Panc1 (cell line): ENCODE data around the gene LINGO3. TPM values are rescaled to one million over a fixed set of nuclear protein-coding genes. Genes with fewer than 3 reads are reported as not detected.

Experiments
- ATAC-seq: fragments of 200-7000 bp; cut with Tn5 transposase; 2 replicates; pipeline ENCODE4 v1.9.1; 2020; ENCODE audit warnings: mild to moderate bottlenecking, moderate library complexity
- BruUV-seq: library from RNA; stranded (reverse); fragments of 400-500 nt; replicated peaks from 2 replicates; lab custom pipeline; 2021; lab: Mats Ljungman, UMichigan
- CTCF ChIA-PET: fragments of 300-600 bp; sonication (Branson Sonifier 250); formaldehyde crosslinking; loops from one replicate; lab custom pipeline; 2022; ENCODE audit warnings: antibody characterized with exemption; lab: Charles Lee
- POLR2A ChIA-PET: fragments of 300-600 bp; sonication (Branson Sonifier 250); formaldehyde crosslinking; loops from one replicate; lab custom pipeline; 2022; ENCODE audit warnings: antibody characterized with exemption; lab: Charles Lee
- DNase-seq: peaks from one replicate; pipeline ENCODE4 v3.0.0-alpha.2; 2010; ENCODE audit warnings: low read depth, low spot score
- H3K27ac ChIP-seq: 2 replicates; pipeline ENCODE4 v1.5.1; 2011; ENCODE audit warnings: mild to moderate bottlenecking, low read length, inconsistent platforms
- H3K27me3 ChIP-seq: fragments of 200-500 bp; sonication (Bioruptor generic); 2 replicates; pipeline ENCODE4 v1.6.0; 2014; ENCODE audit warnings: low read length, inconsistent platforms; ENCODE audit not compliant: control insufficient read depth, insufficient read depth
- H3K36me3 ChIP-seq: fragments of 200-500 bp; sonication (Bioruptor generic); 2 replicates; pipeline ENCODE4 v1.5.1; 2014; ENCODE audit warnings: inconsistent platforms, mild to moderate bottlenecking, low read length, moderate library complexity; ENCODE audit not compliant: control insufficient read depth, insufficient read depth
- H3K4me1 ChIP-seq: 2 replicates; pipeline ENCODE4 v1.5.1; 2011; ENCODE audit warnings: inconsistent platforms, mild to moderate bottlenecking, low read length, moderate library complexity; ENCODE audit not compliant: control insufficient read depth, insufficient read depth
- H3K4me3 ChIP-seq, 2 experiments: 2 replicates each; pipeline ENCODE4 v1.5.1; 2011 to 2012; ENCODE audit warnings: low read depth in 2 of 2, low read length in 2 of 2, mild to moderate bottlenecking in 2 of 2, inconsistent platforms in 1 of 2, moderate library complexity in 1 of 2
- H3K9me3 ChIP-seq: fragments of 200-500 bp; sonication (Bioruptor generic); 2 replicates; pipeline ENCODE4 v1.5.1; 2014; ENCODE audit warnings: low read depth, mild to moderate bottlenecking, inconsistent platforms, low read length, moderate library complexity; ENCODE audit not compliant: control insufficient read depth, insufficient read depth
- POLR2AphosphoS5 ChIP-seq: IDR thresholded peaks from 2 replicates; pipeline ENCODE4 v1.6.1; 2012; ENCODE audit warnings: mild to moderate bottlenecking, low read depth, low read length, moderate library complexity
- SIN3A ChIP-seq: IDR thresholded peaks from 2 replicates; pipeline ENCODE4 v1.6.1; 2012; ENCODE audit warnings: low read depth, mild to moderate bottlenecking, low read length, moderate library complexity, borderline replicate concordance; ENCODE audit not compliant: insufficient read depth
- TCF7L2 ChIP-seq: IDR thresholded peaks from 2 replicates; pipeline ENCODE4 v1.6.1; 2011; ENCODE audit warnings: mild to moderate bottlenecking, low read depth, low read length, inconsistent platforms
- in situ Hi-C: cut with HindIII; loops from 2 replicates; pipeline ENCODE4 v1.10.0; 2016; ENCODE audit warnings: low sequenced_read_pairs, low pct_unique_long_range_greater_than_20kb
- intact Hi-C: fragments of 100-400 bp; cut with micrococcal nuclease; formaldehyde crosslinking; loops from one replicate; pipeline ENCODE4 v1.10.0; 2022; ENCODE audit not compliant: unreplicated experiment
- total RNA-seq: library from RNA; stranded (reverse); gene quantifications from one replicate; pipeline ENCODE4 v1.2.1, GENCODE V29; 2021; ENCODE audit not compliant: unreplicated experiment
- TF ChIP-seq, protein P1 (sequence below): fragments of 450-650 bp; IDR thresholded peaks from 2 replicates; pipeline ENCODE4 v1.5.1; 2017; ENCODE audit warnings: mild to moderate bottlenecking
- TF ChIP-seq, protein P2 (sequence below), 2 experiments: IDR thresholded peaks; 2 replicates each; pipeline ENCODE4 v1.6.1; 2011 to 2012; ENCODE audit warnings: low read depth in 2 of 2, control low read depth in 1 of 2, low read length in 1 of 2, mild to moderate bottlenecking in 1 of 2, moderate library complexity in 1 of 2; ENCODE audit not compliant: insufficient read depth in 1 of 2

LINGO3 gene
- total RNA-seq, 1 experiment from 2014 or later = 0.13 TPM

DNA sequence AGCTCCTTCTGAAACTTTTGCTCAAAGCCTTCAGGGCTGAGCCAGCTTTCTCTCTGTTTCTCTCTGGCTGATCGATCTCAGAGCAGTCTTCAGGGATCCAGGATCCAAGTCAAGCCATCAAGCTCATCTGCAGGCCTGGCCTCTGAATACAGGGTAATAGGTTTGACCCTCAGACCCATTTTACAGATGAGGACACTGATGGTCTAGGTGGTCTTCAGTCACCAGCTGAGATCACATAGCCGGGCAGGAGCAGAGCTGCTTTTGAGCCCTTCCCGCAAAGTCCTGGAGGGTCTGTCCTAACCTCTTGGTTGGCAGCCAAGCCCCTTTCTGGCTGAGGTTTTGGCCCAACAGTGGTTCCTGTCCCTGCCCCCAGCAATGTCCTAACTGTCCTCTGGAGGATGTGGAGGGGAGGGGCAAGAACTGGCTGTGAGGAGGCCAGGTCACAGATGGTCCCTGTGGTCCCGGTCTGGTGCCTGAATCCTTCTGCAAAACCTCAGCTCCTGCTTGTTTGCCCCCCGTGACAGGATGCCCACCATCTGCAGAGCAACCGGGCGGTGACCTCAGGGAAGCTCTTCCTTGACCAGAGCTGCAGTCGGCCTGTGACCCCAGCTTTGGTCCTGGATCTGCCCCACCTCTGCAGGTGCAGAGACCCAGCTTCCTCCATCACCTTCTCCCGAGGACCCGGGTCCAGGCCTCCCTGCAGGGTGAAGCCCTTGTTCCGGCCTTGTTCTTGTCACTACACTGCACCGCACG lies 20.2 kb downstream of the LINGO3 start:
- TF ChIP-seq, protein P1, sequence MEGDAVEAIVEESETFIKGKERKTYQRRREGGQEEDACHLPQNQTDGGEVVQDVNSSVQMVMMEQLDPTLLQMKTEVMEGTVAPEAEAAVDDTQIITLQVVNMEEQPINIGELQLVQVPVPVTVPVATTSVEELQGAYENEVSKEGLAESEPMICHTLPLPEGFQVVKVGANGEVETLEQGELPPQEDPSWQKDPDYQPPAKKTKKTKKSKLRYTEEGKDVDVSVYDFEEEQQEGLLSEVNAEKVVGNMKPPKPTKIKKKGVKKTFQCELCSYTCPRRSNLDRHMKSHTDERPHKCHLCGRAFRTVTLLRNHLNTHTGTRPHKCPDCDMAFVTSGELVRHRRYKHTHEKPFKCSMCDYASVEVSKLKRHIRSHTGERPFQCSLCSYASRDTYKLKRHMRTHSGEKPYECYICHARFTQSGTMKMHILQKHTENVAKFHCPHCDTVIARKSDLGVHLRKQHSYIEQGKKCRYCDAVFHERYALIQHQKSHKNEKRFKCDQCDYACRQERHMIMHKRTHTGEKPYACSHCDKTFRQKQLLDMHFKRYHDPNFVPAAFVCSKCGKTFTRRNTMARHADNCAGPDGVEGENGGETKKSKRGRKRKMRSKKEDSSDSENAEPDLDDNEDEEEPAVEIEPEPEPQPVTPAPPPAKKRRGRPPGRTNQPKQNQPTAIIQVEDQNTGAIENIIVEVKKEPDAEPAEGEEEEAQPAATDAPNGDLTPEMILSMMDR = no peak
- TF ChIP-seq SIN3A (no peak), POLR2AphosphoS5 (no peak), TCF7L2 (no peak)
- TF ChIP-seq, protein P2, sequence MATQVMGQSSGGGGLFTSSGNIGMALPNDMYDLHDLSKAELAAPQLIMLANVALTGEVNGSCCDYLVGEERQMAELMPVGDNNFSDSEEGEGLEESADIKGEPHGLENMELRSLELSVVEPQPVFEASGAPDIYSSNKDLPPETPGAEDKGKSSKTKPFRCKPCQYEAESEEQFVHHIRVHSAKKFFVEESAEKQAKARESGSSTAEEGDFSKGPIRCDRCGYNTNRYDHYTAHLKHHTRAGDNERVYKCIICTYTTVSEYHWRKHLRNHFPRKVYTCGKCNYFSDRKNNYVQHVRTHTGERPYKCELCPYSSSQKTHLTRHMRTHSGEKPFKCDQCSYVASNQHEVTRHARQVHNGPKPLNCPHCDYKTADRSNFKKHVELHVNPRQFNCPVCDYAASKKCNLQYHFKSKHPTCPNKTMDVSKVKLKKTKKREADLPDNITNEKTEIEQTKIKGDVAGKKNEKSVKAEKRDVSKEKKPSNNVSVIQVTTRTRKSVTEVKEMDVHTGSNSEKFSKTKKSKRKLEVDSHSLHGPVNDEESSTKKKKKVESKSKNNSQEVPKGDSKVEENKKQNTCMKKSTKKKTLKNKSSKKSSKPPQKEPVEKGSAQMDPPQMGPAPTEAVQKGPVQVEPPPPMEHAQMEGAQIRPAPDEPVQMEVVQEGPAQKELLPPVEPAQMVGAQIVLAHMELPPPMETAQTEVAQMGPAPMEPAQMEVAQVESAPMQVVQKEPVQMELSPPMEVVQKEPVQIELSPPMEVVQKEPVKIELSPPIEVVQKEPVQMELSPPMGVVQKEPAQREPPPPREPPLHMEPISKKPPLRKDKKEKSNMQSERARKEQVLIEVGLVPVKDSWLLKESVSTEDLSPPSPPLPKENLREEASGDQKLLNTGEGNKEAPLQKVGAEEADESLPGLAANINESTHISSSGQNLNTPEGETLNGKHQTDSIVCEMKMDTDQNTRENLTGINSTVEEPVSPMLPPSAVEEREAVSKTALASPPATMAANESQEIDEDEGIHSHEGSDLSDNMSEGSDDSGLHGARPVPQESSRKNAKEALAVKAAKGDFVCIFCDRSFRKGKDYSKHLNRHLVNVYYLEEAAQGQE (IDR thresholded peaks at IDR 0.05; ENCODE audit: insufficient read depth in 1 of 2, low read depth in 2 of 2, low read length in 1 of 2) = no peak
- CTCF ChIA-PET = no interaction called here
- BruUV-seq = no TSS peak
- ATAC-seq (no peak), DNase-seq (no peak)
- Histone ChIP-seq H3K9me3 (no peaks in the 10 kb centered on the region), H3K27me3 (no peaks in the 10 kb centered on the region), H3K36me3 (no peaks in the 10 kb centered on the region), H3K27ac (no peak overlapping the region), H3K4me3 (no peak overlapping the region), H3K4me1 (no peaks in the 10 kb centered on the region)
- intact Hi-C loops = no loop called here
- in situ Hi-C loops = no loop called here
- POLR2A ChIA-PET = interaction anchor here (0.6 kb wide), 1 partner anchor 138 kb away, joined by 4 read pairs; no protein-coding TSS in a partner anchor

- intact Hi-C loops = no loop called here
These were observed 21.4 kb downstream of the LINGO3 start for GRCh38 chr19:2286402-2287140.

More at GRCh38 chr19:2286402-2287140, 21.4 kb downstream of the LINGO3 start:
- no peaks in the 10 kb centered on the region for H3K27me3 ChIP-seq
- ChIA-PET POLR2A (no interaction called here), CTCF (no interaction called here)
- no peak overlapping the region for H3K27ac ChIP-seq
- in situ Hi-C loops = no loop called here
- H3K36me3 ChIP-seq = no peaks in the 10 kb centered on the region
- ATAC-seq (no peak), DNase-seq (no peak)
- H3K4me1 ChIP-seq = no peaks in the 10 kb centered on the region
- BruUV-seq = no TSS peak
- TF ChIP-seq SIN3A (no peak), TCF7L2 (no peak), POLR2AphosphoS5 (no peak)
- TF ChIP-seq, protein P2 (IDR thresholded peaks at IDR 0.05; ENCODE audit: insufficient read depth in 1 of 2, low read depth in 2 of 2, low read length in 1 of 2) = no peak
- TF ChIP-seq, protein P1 = no peak
- no peaks in the 10 kb centered on the region for H3K9me3 ChIP-seq
- H3K4me3 ChIP-seq = no peak overlapping the region
